Right atrium auricular region (tissue), 2 donors: Measurements from ENCODE around the gene NAA15. TPM values are rescaled to one million over a fixed set of nuclear protein-coding genes. Genes with fewer than 3 reads are reported as not detected.
A peak's percentile ranks its signal among the peaks of the same experiment; 100 is the strongest.
"Not testable (repeated sequence)": the region's sequence is repeated elsewhere in the genome, so short reads cannot be mapped to it uniquely, and the experiment has no call there.

Experiments
- DNase-seq: peaks from one replicate; pipeline ENCODE4 v3.0.0-alpha.2; 2019; ENCODE audit warnings: low spot score
- H3K27ac ChIP-seq, 2 donors: fragments of 200-600 bp; sonication (generic); 1 replicate in 1 of 2; 2 replicates in 1 of 2; pipeline ENCODE4 v1.5.1; 2016 to 2019
- H3K27me3 ChIP-seq, 2 donors: fragments of 200-600 bp; sonication (generic); one replicate each; pipeline versions ENCODE4 v1.5.1 to v1.6.0; 2017 to 2019
- H3K36me3 ChIP-seq: fragments of 200-600 bp; sonication (generic); one replicate; pipeline ENCODE4 v1.5.1; 2016
- H3K4me1 ChIP-seq, 2 donors: fragments of 200-600 bp; sonication (generic); one replicate each; pipeline versions ENCODE4 v1.5.1 to v1.6.0; 2017 to 2019
- H3K4me3 ChIP-seq, 2 donors: fragments of 200-600 bp; sonication (generic); 1 replicate in 1 of 2; 2 replicates in 1 of 2; pipeline ENCODE4 v1.5.1; 2017 to 2019; ENCODE audit warnings: mild to moderate bottlenecking in 1 of 2, moderate library complexity in 1 of 2
- H3K9me3 ChIP-seq, 2 donors: fragments of 200-600 bp; sonication (generic); one replicate each; pipeline ENCODE4 v1.5.1; 2019
- total RNA-seq, 2 donors: library from RNA; depleted of rRNA; stranded (reverse); fragments of >200 nt; gene quantifications; one replicate each; pipeline ENCODE4 v1.1.0, GENCODE V29; 2016
- TF ChIP-seq, protein P1 (sequence below), 2 donors: fragments of 200-600 bp; sonication (generic); IDR thresholded peaks; one replicate each; pipeline ENCODE4 v1.5.1; 2019; ENCODE audit warnings: antibody characterized with exemption in 2 of 2

The NAA15 gene
- total RNA-seq, 2 donors from 2014 or later, result 21.5 to 24.2 TPM

DNA sequence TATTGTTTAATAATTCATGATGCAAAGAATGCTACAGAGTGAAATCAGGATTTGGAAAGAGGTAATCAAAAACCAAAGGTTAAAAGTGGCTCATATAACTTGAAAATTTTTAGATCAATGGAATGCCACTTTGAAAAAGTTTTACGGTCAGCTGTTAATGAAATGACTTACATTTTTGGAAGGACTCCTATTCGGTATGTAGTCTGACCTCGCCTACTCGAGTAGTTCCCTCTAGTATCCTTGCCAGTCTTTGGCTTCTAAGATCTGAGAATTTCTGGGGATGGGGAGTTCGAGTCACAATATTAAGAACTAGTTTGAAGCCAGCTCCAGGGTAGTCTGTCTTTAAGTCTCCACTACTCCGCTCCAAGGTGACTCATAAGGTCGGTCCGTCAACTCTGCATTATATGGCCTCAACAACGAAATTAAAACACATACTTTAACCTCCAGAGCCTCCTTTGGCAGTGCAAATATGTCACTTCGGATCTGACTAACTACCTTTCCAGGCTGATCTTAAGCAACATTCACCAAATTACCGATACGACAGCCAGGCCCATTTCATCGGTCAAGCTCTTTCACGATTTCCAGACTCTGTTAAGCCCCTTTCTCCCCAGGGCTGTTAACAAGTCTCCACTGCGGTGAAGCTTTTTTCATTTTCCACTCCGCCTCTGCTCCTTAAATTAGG is 733 bp upstream of the NAA15 start:
- peak overlapping the region; percentile 80 to 97 for H3K4me3 ChIP-seq
- no peaks in the 10 kb centered on the region for H3K9me3 ChIP-seq
- no peaks in the 10 kb centered on the region for H3K27me3 ChIP-seq
- H3K36me3 ChIP-seq, result peaks cover 2% of the 10 kb centered on the region
- peak overlapping the region; percentile 93 to 94 for H3K27ac ChIP-seq
- H3K4me1 ChIP-seq, result peaks cover 0 to 50% of the 10 kb centered on the region in 2 donors
- TF ChIP-seq, protein P1, sequence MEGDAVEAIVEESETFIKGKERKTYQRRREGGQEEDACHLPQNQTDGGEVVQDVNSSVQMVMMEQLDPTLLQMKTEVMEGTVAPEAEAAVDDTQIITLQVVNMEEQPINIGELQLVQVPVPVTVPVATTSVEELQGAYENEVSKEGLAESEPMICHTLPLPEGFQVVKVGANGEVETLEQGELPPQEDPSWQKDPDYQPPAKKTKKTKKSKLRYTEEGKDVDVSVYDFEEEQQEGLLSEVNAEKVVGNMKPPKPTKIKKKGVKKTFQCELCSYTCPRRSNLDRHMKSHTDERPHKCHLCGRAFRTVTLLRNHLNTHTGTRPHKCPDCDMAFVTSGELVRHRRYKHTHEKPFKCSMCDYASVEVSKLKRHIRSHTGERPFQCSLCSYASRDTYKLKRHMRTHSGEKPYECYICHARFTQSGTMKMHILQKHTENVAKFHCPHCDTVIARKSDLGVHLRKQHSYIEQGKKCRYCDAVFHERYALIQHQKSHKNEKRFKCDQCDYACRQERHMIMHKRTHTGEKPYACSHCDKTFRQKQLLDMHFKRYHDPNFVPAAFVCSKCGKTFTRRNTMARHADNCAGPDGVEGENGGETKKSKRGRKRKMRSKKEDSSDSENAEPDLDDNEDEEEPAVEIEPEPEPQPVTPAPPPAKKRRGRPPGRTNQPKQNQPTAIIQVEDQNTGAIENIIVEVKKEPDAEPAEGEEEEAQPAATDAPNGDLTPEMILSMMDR (IDR thresholded peaks at IDR 0.05), result no peak
- no peak for DNase-seq

DNA sequence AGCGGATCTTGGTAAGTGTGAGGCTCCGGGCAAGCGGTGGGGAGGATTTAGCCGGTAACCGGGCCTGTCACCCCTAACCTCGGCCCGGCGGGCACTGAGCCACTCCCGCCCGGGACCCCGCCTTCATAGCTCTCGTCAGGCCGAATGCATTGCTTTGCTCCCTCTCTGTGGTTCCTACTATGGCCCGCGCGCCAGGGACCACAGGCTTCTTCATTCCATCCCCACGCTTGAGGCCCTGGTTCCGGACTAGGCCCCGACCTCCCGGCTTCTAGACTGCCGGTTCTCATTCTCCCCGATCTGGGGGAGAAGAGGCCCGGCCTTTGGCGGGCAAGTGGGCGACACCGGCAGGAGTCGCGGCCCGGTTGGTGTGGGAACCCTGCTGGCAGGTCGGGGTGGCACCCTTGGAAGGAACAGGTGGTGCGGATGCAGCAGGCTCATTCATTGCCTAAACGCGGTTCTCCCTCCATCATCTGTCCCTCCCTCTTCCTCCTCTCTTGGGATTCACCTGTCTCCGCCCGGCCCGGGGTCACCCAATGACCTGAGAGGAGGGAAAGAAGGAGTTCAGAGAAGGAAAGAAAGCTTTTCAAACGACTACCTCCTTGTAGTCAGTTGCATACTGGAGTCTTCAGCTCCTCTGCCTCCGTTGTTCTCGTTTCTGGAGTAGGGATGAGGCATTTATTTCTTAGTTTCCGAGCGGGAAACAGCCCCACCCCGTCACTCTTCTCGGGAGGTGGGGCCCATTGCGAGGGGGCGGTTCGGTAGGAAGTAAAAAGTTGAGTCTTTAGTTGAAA is 711 bp downstream of the NAA15 start, which contains the start of gene NDUFC1:
NDUFC1 (minus strand) TSS at position 657 of the 791 bp plus-strand sequence. CDS start 6,679 bp downstream, outside the sequence.
- Histone ChIP-seq H3K27ac (peak within 1 kb of the TSS; percentile 93 to 94), H3K4me3 (peak within 1 kb of the TSS; percentile 80 to 97), H3K27me3 (no peaks in the 10 kb centered on the region), H3K4me1 (peaks cover 0 to 37% of the 10 kb centered on the region in 2 donors), H3K9me3 (no peaks in the 10 kb centered on the region), H3K36me3 (peaks cover 8% of the 10 kb centered on the region)
- TF ChIP-seq, protein P1 (IDR thresholded peaks at IDR 0.05), result no peak
- DNase-seq, result peak; percentile 64

DNA sequence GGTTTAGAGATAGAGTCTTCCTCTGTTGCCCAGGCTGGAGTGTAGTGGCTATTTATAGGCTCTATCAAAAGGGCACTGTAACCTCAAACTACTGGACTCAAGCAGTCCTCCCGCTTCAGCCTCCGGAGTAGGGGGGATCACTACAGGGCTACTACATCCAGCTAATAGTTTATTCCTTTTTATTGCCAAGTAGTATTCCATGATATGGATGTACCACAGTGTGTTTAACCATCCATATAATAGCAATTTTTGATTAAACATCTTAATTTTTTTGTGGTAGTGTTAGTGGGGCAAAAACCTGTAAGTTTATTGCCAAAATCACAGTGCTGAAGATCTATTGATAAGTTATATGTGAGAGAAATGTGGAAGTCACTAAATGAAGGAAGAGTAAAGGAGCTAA is 3.6 kb downstream of the NAA15 start:
- Histone ChIP-seq H3K27me3 (no peaks in the 10 kb centered on the region), H3K9me3 (no peaks in the 10 kb centered on the region), H3K36me3 (peaks cover 8% of the 10 kb centered on the region), H3K4me1 (peaks cover 0 to 28% of the 10 kb centered on the region in 2 donors), H3K27ac (no peak overlapping the region), H3K4me3 (no peak overlapping the region)
- no peak for DNase-seq
- TF ChIP-seq, protein P1 (IDR thresholded peaks at IDR 0.05), result no peak

DNA sequence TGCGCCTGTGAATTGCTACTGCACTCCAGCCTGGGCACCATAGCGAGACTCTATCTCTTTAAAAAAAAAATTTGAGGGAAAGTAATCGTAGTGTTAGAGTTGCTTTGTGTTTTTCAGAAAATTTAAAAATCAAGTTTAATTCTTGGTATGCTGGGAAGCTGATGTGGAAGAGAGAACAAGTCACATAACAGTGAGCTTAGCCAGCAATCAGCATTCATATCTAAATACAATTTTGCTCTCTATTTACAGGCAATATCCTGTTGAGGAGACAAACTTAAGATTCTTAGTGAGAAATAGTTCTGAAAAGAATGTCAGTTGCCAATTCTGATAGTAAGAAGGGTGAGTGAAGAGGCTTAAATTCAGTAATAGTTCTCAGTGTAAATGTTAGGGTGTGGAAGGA is 10.6 kb downstream of the NAA15 start:
- no peak for DNase-seq
- Histone ChIP-seq H3K27me3 (no peaks in the 10 kb centered on the region), H3K36me3 (no peaks in the 10 kb centered on the region), H3K27ac (no peak overlapping the region), H3K4me1 (peaks cover 0 to 28% of the 10 kb centered on the region in 2 donors), H3K9me3 (no peaks in the 10 kb centered on the region), H3K4me3 (no peak overlapping the region)
- TF ChIP-seq, protein P1 (IDR thresholded peaks at IDR 0.05), result no peak

DNA sequence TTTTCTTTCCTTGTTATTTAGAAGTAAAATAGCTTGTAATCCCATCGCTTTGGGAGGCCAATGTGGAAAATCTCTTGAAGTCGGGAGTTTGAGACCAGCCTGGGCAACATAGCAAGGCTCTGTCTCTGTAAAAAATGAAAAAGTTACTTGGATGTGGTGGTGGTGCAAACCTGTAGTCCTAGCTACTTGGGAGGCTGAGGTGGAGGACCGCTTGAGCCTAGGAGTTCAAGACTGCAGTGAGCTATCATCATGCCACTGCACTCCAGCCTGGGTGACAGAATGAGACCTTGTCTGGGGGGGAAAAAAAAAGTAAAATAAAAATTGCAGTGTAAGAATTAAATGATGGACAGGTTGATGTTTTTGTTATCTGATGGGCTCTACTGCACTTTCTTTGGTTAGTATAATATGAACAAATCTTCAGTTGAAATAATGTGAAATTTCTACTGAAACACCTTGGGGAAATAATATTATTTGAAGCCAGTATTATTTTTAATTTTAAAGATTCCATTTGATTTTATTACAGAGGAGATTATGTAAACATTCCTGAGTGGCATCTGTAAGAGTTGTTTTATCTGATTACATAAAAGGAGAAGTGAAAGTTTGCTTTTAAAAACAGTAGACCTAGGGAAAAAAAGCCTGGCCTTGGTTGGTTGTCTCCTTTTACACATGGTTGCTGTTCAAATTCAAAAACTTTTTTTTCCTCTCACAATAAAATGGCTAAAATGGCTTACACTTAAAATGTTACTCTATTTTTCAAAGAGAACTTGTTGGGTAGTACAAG is 11.4 kb downstream of the NAA15 start:
- Histone ChIP-seq H3K4me3 (no peak overlapping the region), H3K36me3 (no peaks in the 10 kb centered on the region), H3K4me1 (peaks cover 0 to 35% of the 10 kb centered on the region in 2 donors), H3K9me3 (no peaks in the 10 kb centered on the region), H3K27ac (no peak overlapping the region), H3K27me3 (no peaks in the 10 kb centered on the region)
- TF ChIP-seq, protein P1 (IDR thresholded peaks at IDR 0.05), result no peak
- no peak for DNase-seq

DNA sequence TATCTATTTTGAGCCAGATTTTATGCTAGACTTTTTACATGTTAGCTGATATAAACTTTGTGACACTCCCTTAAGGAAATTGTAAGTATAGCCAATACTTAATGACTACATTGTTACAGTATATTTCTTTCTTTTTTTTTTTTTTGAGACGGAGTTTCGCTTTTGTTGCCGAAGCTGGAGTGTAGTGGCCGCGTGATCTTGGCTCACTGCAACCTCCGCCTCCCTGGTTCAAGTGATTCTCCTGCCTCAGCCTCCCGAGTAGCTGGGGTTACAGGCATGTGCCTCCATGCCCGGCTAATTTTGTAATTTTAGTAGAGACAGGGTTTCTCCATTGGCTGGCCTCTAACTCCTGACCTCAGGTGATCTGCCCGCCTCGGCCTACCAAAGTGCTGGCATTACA is 12.1 kb downstream of the NAA15 start:
- not testable (repeated sequence) for H3K36me3 ChIP-seq, H3K27me3 ChIP-seq, DNase-seq, H3K9me3 ChIP-seq, H3K4me3 ChIP-seq, H3K27ac ChIP-seq
- H3K4me1 ChIP-seq, result peaks cover 0 to 35% of the 10 kb centered on the region in 2 donors
